Hematopoietic multipotent progenitor cell treated with erythropoietin and hydrocortisone succinate and interleukin-3 and kit ligand, for 17 days (in vitro differentiated cells): ENCODE data around the gene SNX1.
"Not testable (repeated sequence)": the region's sequence is repeated elsewhere in the genome, so short reads cannot be mapped to it uniquely, and the experiment has no call there.

ENCODE experiments used
- DNase-seq: peaks from one replicate; pipeline ENCODE4 v3.0.0-alpha.2; 2015; ENCODE audit warnings: low spot score

SNX1 gene

GRCh38 chr15:64073496-64073895 is 22.3 kb upstream of the SNX1 start:
- DNase-seq: not testable (repeated sequence)

GRCh38 chr15:64082757-64083156 is 13.0 kb upstream of the SNX1 start:
- DNase-seq: no peak

GRCh38 chr15:64089543-64090280 is 6.1 kb upstream of the SNX1 start:
- DNase-seq: no peak

- DNase-seq: no peak
Measured at GRCh38 chr15:64090527-64090926, 5.3 kb upstream of the SNX1 start.

- DNase-seq: peak; percentile 64
Measured at GRCh38 chr15:64092075-64092820, 3.5 kb upstream of the SNX1 start.

GRCh38 chr15:64092864-64093626 is 2.7 kb upstream of the SNX1 start:
- DNase-seq: peak; percentile 83

GRCh38 chr15:64093627-64094417 is 2.0 kb upstream of the SNX1 start, which contains the start of gene CIAO2A:
TSS of gene CIAO2A (minus strand) at chr15:64093838. CDS start at chr15:64093768, 70 bp downstream.
- DNase-seq: peak; percentile 99

- no peak for DNase-seq
Measured at GRCh38 chr15:64095431-64095794, 369 bp upstream of the SNX1 start.

- DNase-seq: peak; percentile 57
Measured at GRCh38 chr15:64096668-64097384, 1.0 kb downstream of the SNX1 start.

- no peak for DNase-seq
Measured at GRCh38 chr15:64099379-64099778, 3.6 kb downstream of the SNX1 start.

- DNase-seq: no peak
Measured at GRCh38 chr15:64100958-64101357, 5.2 kb downstream of the SNX1 start.

- DNase-seq: no peak
Measured at GRCh38 chr15:64102497-64102896, 6.7 kb downstream of the SNX1 start.

GRCh38 chr15:64105113-64105704 is 9.4 kb downstream of the SNX1 start:
- DNase-seq: no peak

- no peak for DNase-seq
Measured at GRCh38 chr15:64107337-64107736, 11.6 kb downstream of the SNX1 start.

- not testable (repeated sequence) for DNase-seq
Measured at GRCh38 chr15:64110108-64110701, 14.4 kb downstream of the SNX1 start.

GRCh38 chr15:64110950-64111678 is 15.3 kb downstream of the SNX1 start:
- no peak for DNase-seq

GRCh38 chr15:64111679-64112050 is 15.9 kb downstream of the SNX1 start:
- no peak for DNase-seq

GRCh38 chr15:64112073-64112772 is 16.4 kb downstream of the SNX1 start:
- DNase-seq: no peak

- no peak for DNase-seq
Measured at GRCh38 chr15:64112904-64113303, 17.1 kb downstream of the SNX1 start.
